Upper lobe of left lung (tissue), 6 donors: ENCODE results near the gene SSR4. TPM values are rescaled to one million over a fixed set of nuclear protein-coding genes. Genes with fewer than 3 reads are reported as not detected.

Experiments
- ATAC-seq, 2 donors: fragments of 200-7000 bp; cut with Tn5 transposase; one replicate each; pipeline ENCODE4 v1.9.1; 2022; ENCODE audit warnings: mild to moderate bottlenecking in 2 of 2, moderate library complexity in 2 of 2; ENCODE audit not compliant: low FRiP score in 2 of 2
- DNase-seq, 2 donors: peaks; one replicate each; pipeline ENCODE4 v3.0.0-alpha.2; 2019 to 2020
- H3K27ac ChIP-seq, 4 donors: fragments of 200-600 bp; sonication (generic); one replicate each; pipeline ENCODE4 v1.5.1; 2016 to 2019
- H3K27me3 ChIP-seq, 4 donors: fragments of 200-600 bp; sonication (generic); one replicate each; pipeline ENCODE4 v1.5.1; 2017 to 2019
- H3K36me3 ChIP-seq, 4 donors: fragments of 200-600 bp; sonication (generic); one replicate each; pipeline ENCODE4 v1.5.1; 2016 to 2019
- H3K4me1 ChIP-seq, 4 donors: fragments of 200-600 bp; sonication (generic); one replicate each; pipeline ENCODE4 v1.5.1; 2018 to 2019
- H3K4me3 ChIP-seq, 4 donors: fragments of 200-600 bp; sonication (generic); one replicate each; pipeline ENCODE4 v1.5.1; 2017 to 2019; ENCODE audit warnings: mild to moderate bottlenecking in 2 of 4, moderate library complexity in 1 of 4
- H3K9me3 ChIP-seq, 4 donors: fragments of 200-600 bp; sonication (generic); one replicate each; pipeline ENCODE4 v1.5.1; 2018 to 2019
- CTCF ChIP-seq, 6 experiments: fragments of 450-650 bp in 4 of 6; fragments of 200-600 bp in 2 of 6; sonication (generic) in 2 of 6; IDR thresholded peaks; one replicate each; pipeline ENCODE4 v1.5.1; 2016 to 2019; ENCODE audit warnings: antibody characterized with exemption in 6 of 6
- EP300 ChIP-seq, 4 donors: sonication (generic); formaldehyde crosslinking; IDR thresholded peaks; one replicate each; pipeline ENCODE4 v1.5.1; 2017; ENCODE audit warnings: antibody characterized with exemption in 4 of 4, control low read depth in 2 of 4
- POLR2A ChIP-seq, 4 donors: fragments of 450-650 bp; IDR thresholded peaks; one replicate each; pipeline ENCODE4 v1.5.1; 2016 to 2017; ENCODE audit warnings: antibody characterized with exemption in 4 of 4, mild to moderate bottlenecking in 2 of 4
- POLR2AphosphoS5 ChIP-seq, 2 donors: sonication (generic); formaldehyde crosslinking; IDR thresholded peaks; one replicate each; pipeline ENCODE4 v1.5.1; 2017; ENCODE audit warnings: antibody characterized with exemption in 2 of 2
- WGBS, 2 donors: methylation state at CpG; one replicate each; pipeline ENCODE4 v1.1.5; 2017 to 2018; 5-methylcytosine and 5-hydroxymethylcytosine counted together
- total RNA-seq, 6 donors: library from RNA; depleted of rRNA in 4 of 6; stranded (reverse); fragments of >200 nt in 4 of 6; gene quantifications; one replicate each; pipeline versions ENCODE4 v1.1.0 to v1.2.1, GENCODE V29; 2016 to 2021
- donor health status: DM: no; HTN: no; CAD: no; lungs with moderate emphysema.
- donor health status: DM: no; HTN: yes; CAD: no; lungs with severe emphysema.

The SSR4 gene
- total RNA-seq, 6 donors from 2014 or later, result 70.2 to 328 (median 172) TPM

GRCh38 chrX:153804621-153805020 is 10.2 kb downstream of the SSR4 start:
- ATAC-seq, result no peak
- peak in 1 of 2 donors; percentile 44 for DNase-seq
- 93% methylated on average over 18 of the region's 25 CpGs; no CpG with 5 or more reads in 1 of the 2 donors for WGBS, 2 donors
- no peak overlapping the region for H3K4me3 ChIP-seq
- peaks cover 0 to 5% (median 0%) of the 10 kb centered on the region in 4 donors for H3K27me3 ChIP-seq
- H3K36me3 ChIP-seq, result no peaks in the 10 kb centered on the region
- H3K4me1 ChIP-seq, result no peaks in the 10 kb centered on the region
- peaks cover 0 to 13% (median 0%) of the 10 kb centered on the region in 4 donors for H3K9me3 ChIP-seq
- TF ChIP-seq POLR2A (IDR thresholded peaks at IDR 0.05) (no peak), CTCF (IDR thresholded peaks at IDR 0.05) (no peak), EP300 (IDR thresholded peaks at IDR 0.05) (no peak), POLR2AphosphoS5 (IDR thresholded peaks at IDR 0.05) (no peak)
- no peak overlapping the region for H3K27ac ChIP-seq

DNA sequence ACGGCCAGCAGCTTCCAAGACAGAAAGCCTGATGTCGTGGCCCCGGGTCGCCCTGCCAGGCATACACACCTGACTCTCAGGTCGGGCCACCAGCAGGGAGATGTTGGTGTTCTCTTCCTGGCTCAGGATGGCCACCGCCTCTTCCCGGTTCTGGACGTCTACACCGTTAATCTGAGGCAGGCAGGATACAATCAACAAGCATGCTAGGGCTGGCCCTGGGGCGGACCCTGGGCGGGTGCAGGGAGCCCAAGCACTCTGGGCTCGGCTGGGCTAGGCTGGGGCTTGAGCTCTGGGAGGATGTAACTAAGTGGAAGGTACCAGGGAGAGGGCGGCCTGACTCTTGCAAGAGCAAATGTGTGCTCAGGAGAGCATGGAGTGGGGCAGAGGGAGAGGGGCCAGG is 11.0 kb downstream of the SSR4 start:
- Histone ChIP-seq H3K9me3 (peaks cover 0 to 13% (median 0%) of the 10 kb centered on the region in 4 donors), H3K36me3 (no peaks in the 10 kb centered on the region), H3K27me3 (peaks cover 0 to 7% (median 0%) of the 10 kb centered on the region in 4 donors), H3K27ac (no peak overlapping the region), H3K4me3 (no peak overlapping the region), H3K4me1 (no peaks in the 10 kb centered on the region)
- ATAC-seq, result no peak
- 81 to 96% methylated on average over 4 to 13 of the region's 13 CpGs for WGBS, 2 donors
- no peak for DNase-seq
- TF ChIP-seq CTCF (IDR thresholded peaks at IDR 0.05) (no peak), POLR2AphosphoS5 (IDR thresholded peaks at IDR 0.05) (no peak), POLR2A (IDR thresholded peaks at IDR 0.05) (no peak), EP300 (IDR thresholded peaks at IDR 0.05) (no peak)

DNA sequence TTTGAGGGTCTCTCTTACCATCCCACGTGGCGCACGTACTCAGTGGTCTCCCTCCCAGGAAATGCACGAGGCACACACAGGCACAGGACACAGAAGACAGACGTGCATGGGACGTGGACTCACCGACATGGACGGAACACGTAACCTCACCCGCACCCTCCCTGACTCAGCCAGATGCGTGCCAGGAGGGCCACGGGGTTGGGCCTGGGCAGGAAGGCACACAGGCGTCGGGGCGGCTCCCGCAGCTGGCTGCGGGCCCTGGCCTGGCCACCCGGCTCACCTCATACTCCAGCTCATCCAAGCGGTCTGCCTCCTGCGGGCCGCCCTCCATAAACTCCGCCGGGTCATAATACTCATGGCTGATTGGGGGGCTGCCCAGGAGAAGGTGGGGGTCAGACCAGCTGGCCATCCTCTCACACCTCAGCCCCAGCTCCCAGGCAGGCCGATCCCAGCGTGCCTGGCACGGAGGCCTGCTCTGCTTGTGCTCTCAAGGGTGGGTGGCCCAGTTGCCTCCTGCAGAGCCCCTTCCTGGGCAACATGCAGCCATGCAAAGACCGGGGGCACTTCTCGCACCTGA is 12.6 kb downstream of the SSR4 start:
- 87% methylated on average over 23 of the region's 28 CpGs; no CpG with 5 or more reads in 1 of the 2 donors for WGBS, 2 donors
- no peak overlapping the region for H3K4me3 ChIP-seq
- ATAC-seq (no peak), DNase-seq (peak in 1 of 2 donors; percentile 45)
- H3K4me1 ChIP-seq, result no peaks in the 10 kb centered on the region
- H3K27ac ChIP-seq, result no peak overlapping the region
- no peaks in the 10 kb centered on the region for H3K36me3 ChIP-seq
- peaks cover 0 to 7% (median 0%) of the 10 kb centered on the region in 4 donors for H3K27me3 ChIP-seq
- TF ChIP-seq POLR2A (IDR thresholded peaks at IDR 0.05) (no peak), POLR2AphosphoS5 (IDR thresholded peaks at IDR 0.05) (no peak), EP300 (IDR thresholded peaks at IDR 0.05) (no peak), CTCF (IDR thresholded peaks at IDR 0.05) (no peak)
- peaks cover 0 to 13% (median 0%) of the 10 kb centered on the region in 4 donors for H3K9me3 ChIP-seq

GRCh38 chrX:153807976-153808375 is 13.5 kb downstream of the SSR4 start:
- Histone ChIP-seq H3K4me3 (no peak overlapping the region), H3K27me3 (peaks cover 0 to 7% (median 0%) of the 10 kb centered on the region in 4 donors), H3K36me3 (no peaks in the 10 kb centered on the region), H3K4me1 (no peaks in the 10 kb centered on the region), H3K27ac (no peak overlapping the region), H3K9me3 (peaks cover 0 to 13% (median 0%) of the 10 kb centered on the region in 4 donors)
- no peak for ATAC-seq
- TF ChIP-seq POLR2A (IDR thresholded peaks at IDR 0.05), result no peak
- no peak for TF ChIP-seq CTCF (IDR thresholded peaks at IDR 0.05)
- no peak for TF ChIP-seq POLR2AphosphoS5 (IDR thresholded peaks at IDR 0.05)
- no peak for TF ChIP-seq EP300 (IDR thresholded peaks at IDR 0.05)
- peak in 1 of 2 donors; percentile 48 for DNase-seq
- 91 to 94% methylated on average over 6 to 19 of the region's 19 CpGs for whole genome bisulfite sequencing, 2 donors

DNA sequence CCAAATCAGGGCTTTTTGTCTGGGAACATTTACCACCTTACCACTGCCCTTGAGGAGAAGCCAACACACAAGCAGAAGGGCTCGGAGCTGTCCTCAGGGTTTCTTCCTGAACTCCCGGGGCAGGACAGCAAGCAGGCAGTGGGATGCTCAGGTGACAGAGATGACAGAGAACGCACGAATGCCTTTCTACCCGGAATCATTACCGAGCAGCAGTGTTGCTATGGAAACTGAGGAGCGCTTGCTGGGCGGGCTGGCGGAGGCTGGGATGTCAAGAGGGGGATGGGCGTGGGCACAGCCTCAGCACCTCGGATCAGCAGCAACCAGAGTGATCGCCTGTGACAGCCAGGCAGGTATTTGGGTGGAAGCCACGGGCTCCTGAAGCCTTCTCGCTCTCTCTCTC is 17.8 kb downstream of the SSR4 start:
- H3K4me1 ChIP-seq, result no peaks in the 10 kb centered on the region
- H3K27me3 ChIP-seq, result peaks cover 0 to 4% (median 0%) of the 10 kb centered on the region in 4 donors
- 65% methylated on average over 14 of the region's 14 CpGs; no CpG with 5 or more reads in 1 of the 2 donors for WGBS, 2 donors
- no peaks in the 10 kb centered on the region for H3K36me3 ChIP-seq
- DNase-seq (no peak), ATAC-seq (no peak)
- no peak overlapping the region for H3K4me3 ChIP-seq
- no peak overlapping the region for H3K27ac ChIP-seq
- no peaks in the 10 kb centered on the region for H3K9me3 ChIP-seq
- no peak for TF ChIP-seq POLR2AphosphoS5 (IDR thresholded peaks at IDR 0.05)
- no peak for TF ChIP-seq CTCF (IDR thresholded peaks at IDR 0.05)
- no peak for TF ChIP-seq POLR2A (IDR thresholded peaks at IDR 0.05)
- TF ChIP-seq EP300 (IDR thresholded peaks at IDR 0.05), result no peak
